HepG2 (cell line): Measurements from ENCODE around the gene SH2D2A. TPM values are rescaled to one million over a fixed set of nuclear protein-coding genes. Genes with fewer than 3 reads are reported as not detected.

Experiments
- ATAC-seq: fragments of 200-7000 bp; cut with Tn5 transposase; 3 replicates; pipeline ENCODE4 v1.9.1; 2020; ENCODE audit warnings: mild to moderate bottlenecking, moderate library complexity
- BruUV-seq: library from RNA; stranded (reverse); fragments of 400-500 nt; replicated peaks from 2 replicates; lab custom pipeline; 2021; lab: Mats Ljungman, UMichigan
- CTCF ChIA-PET: fragments of 300-600 bp; formaldehyde crosslinking; extraction: SDS; loops from one replicate; lab custom pipeline; 2021; ENCODE audit warnings: low total read pairs, inconsistent platforms, low intra/inter-chr PET ratio; lab: Yijun Ruan, JAX
- POLR2A ChIA-PET: fragments of 350-600 bp; sonication (Branson Sonifier 250); formaldehyde crosslinking; loops from one replicate; lab custom pipeline; 2020; ENCODE audit warnings: antibody characterized with exemption, inconsistent platforms; lab: Yijun Ruan, JAX
- DNase-seq: peaks from one replicate; pipeline ENCODE4 v3.0.0-alpha.2; 2015; ENCODE audit warnings: low spot score
- FAIRE-seq: peaks from 3 replicates; lab custom pipeline; 2011; peaks lifted over from hg19 to GRCh38; lab: Jason Lieb, UNC
- H2AFZ ChIP-seq: one replicate; pipeline ENCODE4 v1.6.1; 2011; ENCODE audit warnings: low read length, inconsistent platforms
- H3K27ac ChIP-seq: fragments of 300-600 bp; 3 replicates; pipeline ENCODE4 v1.8.0; 2011; ENCODE audit warnings: mixed run types, mild to moderate bottlenecking, mixed read lengths, low read length, inconsistent platforms; ENCODE audit not compliant: insufficient read depth; ENCODE audit errors: extremely low read length
- H3K27me3 ChIP-seq, 2 experiments: fragments of 200-600 bp in 1 of 2; 2 replicates in 1 of 2; 3 replicates in 1 of 2; pipeline versions ENCODE4 v1.6.0 to v1.8.0; 2011; ENCODE audit warnings: low read length in 2 of 2, mild to moderate bottlenecking in 2 of 2, moderate library complexity in 2 of 2, inconsistent platforms in 1 of 2; ENCODE audit not compliant: insufficient read depth in 2 of 2, control insufficient read depth in 1 of 2
- H3K36me3 ChIP-seq, 2 experiments: fragments of 200-600 bp in 1 of 2; replicated peaks in 1 of 2; 2 replicates in 1 of 2; 3 replicates in 1 of 2; pipeline versions ENCODE4 v1.5.1 to v1.8.0; 2011; ENCODE audit warnings: low read length in 2 of 2, inconsistent platforms in 1 of 2; ENCODE audit not compliant: insufficient read depth in 2 of 2, control insufficient read depth in 1 of 2
- H3K4me1 ChIP-seq: 2 replicates; pipeline ENCODE4 v1.5.1; 2012; ENCODE audit warnings: low read length, inconsistent platforms; ENCODE audit not compliant: insufficient read depth
- H3K4me2 ChIP-seq: 2 replicates; pipeline ENCODE4 v1.6.0; 2011; ENCODE audit warnings: low read depth, low read length, inconsistent platforms
- H3K4me3 ChIP-seq, 3 experiments: fragments of 200-600 bp in 1 of 3; sonication (generic), shearing (Covaris generic) in 1 of 3; replicated peaks in 1 of 3; 2 replicates each; pipeline ENCODE4 v1.5.1; 2011 to 2016; ENCODE audit warnings: low read length in 3 of 3, inconsistent platforms in 2 of 3, low read depth in 2 of 3, mild to moderate bottlenecking in 2 of 3, control low read depth in 1 of 3, mixed read lengths in 1 of 3; ENCODE audit not compliant: insufficient read depth in 1 of 3
- H3K79me2 ChIP-seq: one replicate; pipeline ENCODE4 v1.6.1; 2011; ENCODE audit warnings: low read length, inconsistent platforms; ENCODE audit not compliant: insufficient read depth
- H3K9ac ChIP-seq: 2 replicates; pipeline ENCODE4 v1.6.0; 2011; ENCODE audit warnings: mild to moderate bottlenecking, low read depth, low read length, inconsistent platforms; ENCODE audit not compliant: insufficient read depth
- H3K9me3 ChIP-seq: 2 replicates; pipeline ENCODE4 v1.5.1; 2012; ENCODE audit warnings: mild to moderate bottlenecking, low read length
- H4K20me1 ChIP-seq: 2 replicates; pipeline ENCODE4 v1.6.0; 2011; ENCODE audit warnings: inconsistent platforms, mild to moderate bottlenecking, low read length, moderate library complexity; ENCODE audit not compliant: insufficient read depth
- CEBPB ChIP-seq: IDR thresholded peaks from 2 replicates; pipeline ENCODE4 v1.6.1; 2011; ENCODE audit warnings: low read depth, low read length, improper control_type of control experiment, borderline replicate concordance
- MBNL3 ChIP-seq: fragments of 250-450 bp; sonication (Bioruptor Pico); conservative IDR thresholded peaks from 2 replicates; pipeline ENCODE4 v1.8.0; 2022; ENCODE audit warnings: mild to moderate bottlenecking, inconsistent platforms
- POGZ ChIP-seq: sonication (generic); formaldehyde crosslinking; IDR thresholded peaks from 2 replicates; pipeline ENCODE4 v1.4.0; 2020; ENCODE audit warnings: mild to moderate bottlenecking, missing genetic modification reagents
- RORA ChIP-seq: sonication (generic); formaldehyde crosslinking; IDR thresholded peaks from 2 replicates; pipeline ENCODE4 v1.5.0; 2020; ENCODE audit warnings: mild to moderate bottlenecking, missing genetic modification reagents, moderate library complexity
- SALL1 ChIP-seq: sonication (generic); formaldehyde crosslinking; IDR thresholded peaks from 2 replicates; pipeline ENCODE4 v1.8.0; 2022; ENCODE audit warnings: mild to moderate bottlenecking, missing genetic modification reagents
- SUZ12 ChIP-seq: fragments of 150-350 bp; IDR thresholded peaks from 2 replicates; pipeline ENCODE4 v1.6.1; 2014; ENCODE audit warnings: low read depth, low read length
- TP53 ChIP-seq: sonication (generic); formaldehyde crosslinking; conservative IDR thresholded peaks from 2 replicates; pipeline ENCODE4 v1.4.0; 2020; ENCODE audit warnings: missing genetic modification reagents
- U2AF1 ChIP-seq: fragments of 200-400 bp; formaldehyde crosslinking; optimal IDR thresholded peaks from 2 replicates; pipeline ENCODE3; 2017; ENCODE audit warnings: mild to moderate bottlenecking, low read depth, low read length
- XBP1 ChIP-seq: sonication (generic); formaldehyde crosslinking; IDR thresholded peaks from 2 replicates; pipeline ENCODE4 v1.5.0; 2020; ENCODE audit warnings: missing genetic modification reagents
- ZBTB7A ChIP-seq: sonication (generic); formaldehyde crosslinking; IDR thresholded peaks from 2 replicates; pipeline ENCODE4 v1.8.0; 2022; ENCODE audit warnings: mild to moderate bottlenecking, missing genetic modification reagents
- ZNF264 ChIP-seq: sonication (generic); formaldehyde crosslinking; IDR thresholded peaks from 2 replicates; pipeline ENCODE4 v1.4.0; 2020; ENCODE audit warnings: missing genetic modification reagents
- ZNF672 ChIP-seq: sonication (generic); formaldehyde crosslinking; IDR thresholded peaks from 2 replicates; pipeline ENCODE4 v1.8.1; 2022; ENCODE audit warnings: missing genetic modification reagents
- WGBS: methylation state at CpG from one replicate; pipeline ENCODE4 v1.1.6; 2017; ENCODE audit warnings: low lambda C conversion rate; 5-methylcytosine and 5-hydroxymethylcytosine counted together
- in situ Hi-C: cut with HindIII; loops from 2 replicates; pipeline ENCODE4 v1.10.0; 2017; ENCODE audit warnings: low pct_unique_long_range_greater_than_20kb; ENCODE audit not compliant: extremely low pct_ligation_motif_present
- intact Hi-C: fragments of 100-400 bp; cut with micrococcal nuclease; formaldehyde crosslinking; loops from one replicate; pipeline ENCODE4 v1.10.0; 2022; ENCODE audit not compliant: unreplicated experiment
- polyA plus RNA-seq, 8 experiments: library from polyadenylated mRNA; depleted of rRNA in 3 of 8; stranded (reverse) in 7 of 8; unstranded in 1 of 8; fragments of >200 nt; fragmentation: Illumina TruSeq in 4 of 8; extraction: Trizol in 4 of 8; gene quantifications; 2 replicates each; pipeline versions ENCODE4 v1.2.1 to v1.2.3, GENCODE V29; 2011 to 2016; ENCODE audit warnings: low read depth in 4 of 8, missing spikeins in 1 of 8, mixed read lengths in 1 of 8; ENCODE audit not compliant: insufficient read depth in 1 of 8
- total RNA-seq, 5 experiments: library from RNA; depleted of rRNA; stranded (reverse); fragments of >200 nt; fragmentation: Illumina TruSeq; extraction: Trizol; gene quantifications; 2 replicates each; pipeline ENCODE4 v1.2.3, GENCODE V29; 2016; ENCODE audit warnings: low read depth in 1 of 5
- TF ChIP-seq, protein P1 (sequence below): sonication (generic); formaldehyde crosslinking; IDR thresholded peaks from 2 replicates; pipeline ENCODE4 v1.4.0; 2020; ENCODE audit warnings: missing genetic modification reagents, borderline replicate concordance

The SH2D2A gene
- total and polyA plus RNA-seq, 2 of the 13 experiments (the other 11 are each of a cell fraction or from before 2014, with no cell fraction given) = 0.57 to 0.73 TPM

DNA sequence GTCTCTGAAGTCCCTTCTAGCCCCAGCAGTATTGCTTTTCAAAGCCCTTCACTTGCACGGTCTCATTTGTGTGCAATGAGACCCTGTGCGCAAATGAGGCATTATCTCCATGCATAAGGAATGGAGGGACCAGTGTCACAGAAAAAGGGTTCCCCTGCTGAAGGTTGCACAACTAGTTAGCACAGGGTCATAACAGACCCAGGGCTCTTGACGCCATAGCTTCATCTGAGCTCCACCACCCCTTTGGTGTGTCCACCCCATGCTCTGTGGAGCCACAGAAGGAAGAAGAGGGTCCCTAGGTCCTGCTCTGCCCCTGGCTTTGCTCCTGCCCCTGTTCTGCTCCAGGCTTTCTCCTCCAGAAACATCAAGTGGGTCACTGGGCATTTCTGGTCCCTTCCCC lies 12.6 kb downstream of the SH2D2A start:
- Histone ChIP-seq H3K36me3 (peaks cover 11 to 21% of the 10 kb centered on the region in 2 experiments; a peak in 4 of 5 replicates), H3K79me2 (no peaks in the 10 kb centered on the region), H3K4me3 (no peak overlapping the region), H3K4me2 (no peak overlapping the region), H3K27ac (no peak overlapping the region), H3K9me3 (no peaks in the 10 kb centered on the region), H4K20me1 (no peaks in the 10 kb centered on the region), H2AFZ (no peak overlapping the region), H3K4me1 (no peaks in the 10 kb centered on the region), H3K27me3 (no peaks in the 10 kb centered on the region), H3K9ac (no peak overlapping the region)
- FAIRE-seq = no peak
- in situ Hi-C loops (no loop called here), intact Hi-C loops (no loop called here)
- TF ChIP-seq CEBPB (0 out of 2 replicates have a peak, but pooled peaks have one; percentile 21), SUZ12 (no peak)
- 86% methylated on average over 2 of the region's 3 CpGs for WGBS
- BruUV-seq = no TSS peak
- CTCF ChIA-PET = no interaction called here
- DNase-seq = no peak
- ATAC-seq = peak; percentile 18; the same call in 2 of the 3 replicates
- POLR2A ChIA-PET = no interaction called here

DNA sequence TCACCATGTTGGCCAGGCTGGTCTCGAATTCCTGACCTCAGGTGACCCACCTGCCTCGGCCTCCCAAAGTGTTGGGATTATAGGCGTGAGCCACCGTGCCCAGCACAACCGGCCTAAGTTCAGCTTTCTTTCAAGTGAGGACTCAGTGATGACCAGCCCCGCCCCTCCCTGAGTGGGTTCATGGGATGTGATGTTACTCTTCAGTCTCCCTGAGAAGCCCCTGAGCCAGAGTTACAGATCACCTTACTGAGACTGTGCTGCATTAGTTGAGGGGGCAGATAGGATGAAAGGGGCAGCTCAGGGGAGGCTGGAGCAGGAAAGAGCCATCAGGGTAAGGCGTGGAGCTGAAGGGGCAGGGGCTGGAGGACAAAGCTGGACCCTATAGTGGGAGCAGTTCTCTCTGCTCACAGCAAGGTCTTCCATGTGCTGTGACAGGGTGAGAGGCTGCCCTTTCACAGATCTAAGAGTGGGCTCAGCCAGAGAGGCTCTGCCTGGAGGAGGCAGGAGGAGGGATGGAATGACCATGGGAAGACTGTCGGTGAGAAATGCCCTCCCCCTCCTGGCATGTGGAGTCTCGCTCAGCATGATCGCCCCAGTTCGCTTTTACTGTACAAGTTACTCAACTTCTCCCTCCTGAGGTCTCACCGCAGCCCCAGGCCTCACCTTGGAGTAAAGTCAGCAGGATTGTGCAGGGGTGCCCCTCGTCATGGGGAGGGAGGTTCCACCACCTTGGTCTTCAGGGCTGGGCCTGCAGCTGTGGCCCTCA lies 13.4 kb downstream of the SH2D2A start:
- BruUV-seq = no TSS peak
- Histone ChIP-seq H3K9me3 (no peaks in the 10 kb centered on the region), H3K4me2 (no peak overlapping the region), H3K79me2 (no peaks in the 10 kb centered on the region), H2AFZ (no peak overlapping the region), H3K27ac (no peak overlapping the region), H3K9ac (no peak overlapping the region), H3K4me3 (no peak overlapping the region), H3K4me1 (no peaks in the 10 kb centered on the region), H4K20me1 (no peaks in the 10 kb centered on the region), H3K36me3 (peaks cover 13 to 26% of the 10 kb centered on the region in 2 experiments; a peak in 4 of 5 replicates), H3K27me3 (no peaks in the 10 kb centered on the region)
- 97% methylated on average over 13 of the region's 13 CpGs for WGBS
- intact Hi-C loops (no loop called here), in situ Hi-C loops (no loop called here)
- ChIA-PET POLR2A (no interaction called here), CTCF (no interaction called here)
- FAIRE-seq = no peak
- no peak for TF ChIP-seq MBNL3
- TF ChIP-seq RORA (CRISPR knock-in tag) = no peak
- TF ChIP-seq ZNF672 = no peak
- TF ChIP-seq POGZ (CRISPR knock-in tag) = no peak
- no peak for TF ChIP-seq U2AF1
- TF ChIP-seq, protein P1, sequence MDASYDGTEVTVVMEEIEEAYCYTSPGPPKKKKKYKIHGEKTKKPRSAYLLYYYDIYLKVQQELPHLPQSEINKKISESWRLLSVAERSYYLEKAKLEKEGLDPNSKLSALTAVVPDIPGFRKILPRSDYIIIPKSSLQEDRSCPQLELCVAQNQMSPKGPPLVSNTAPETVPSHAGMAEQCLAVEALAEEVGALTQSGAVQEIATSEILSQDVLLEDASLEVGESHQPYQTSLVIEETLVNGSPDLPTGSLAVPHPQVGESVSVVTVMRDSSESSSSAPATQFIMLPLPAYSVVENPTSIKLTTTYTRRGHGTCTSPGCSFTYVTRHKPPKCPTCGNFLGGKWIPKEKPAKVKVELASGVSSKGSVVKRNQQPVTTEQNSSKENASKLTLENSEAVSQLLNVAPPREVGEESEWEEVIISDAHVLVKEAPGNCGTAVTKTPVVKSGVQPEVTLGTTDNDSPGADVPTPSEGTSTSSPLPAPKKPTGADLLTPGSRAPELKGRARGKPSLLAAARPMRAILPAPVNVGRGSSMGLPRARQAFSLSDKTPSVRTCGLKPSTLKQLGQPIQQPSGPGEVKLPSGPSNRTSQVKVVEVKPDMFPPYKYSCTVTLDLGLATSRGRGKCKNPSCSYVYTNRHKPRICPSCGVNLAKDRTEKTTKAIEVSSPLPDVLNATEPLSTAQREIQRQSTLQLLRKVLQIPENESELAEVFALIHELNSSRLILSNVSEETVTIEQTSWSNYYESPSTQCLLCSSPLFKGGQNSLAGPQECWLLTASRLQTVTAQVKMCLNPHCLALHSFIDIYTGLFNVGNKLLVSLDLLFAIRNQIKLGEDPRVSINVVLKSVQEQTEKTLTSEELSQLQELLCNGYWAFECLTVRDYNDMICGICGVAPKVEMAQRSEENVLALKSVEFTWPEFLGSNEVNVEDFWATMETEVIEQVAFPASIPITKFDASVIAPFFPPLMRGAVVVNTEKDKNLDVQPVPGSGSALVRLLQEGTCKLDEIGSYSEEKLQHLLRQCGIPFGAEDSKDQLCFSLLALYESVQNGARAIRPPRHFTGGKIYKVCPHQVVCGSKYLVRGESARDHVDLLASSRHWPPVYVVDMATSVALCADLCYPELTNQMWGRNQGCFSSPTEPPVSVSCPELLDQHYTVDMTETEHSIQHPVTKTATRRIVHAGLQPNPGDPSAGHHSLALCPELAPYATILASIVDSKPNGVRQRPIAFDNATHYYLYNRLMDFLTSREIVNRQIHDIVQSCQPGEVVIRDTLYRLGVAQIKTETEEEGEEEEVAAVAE (CRISPR knock-in tag) = no peak
- TF ChIP-seq SUZ12 = no peak
- TF ChIP-seq TP53 = no peak
- no peak for TF ChIP-seq ZNF264
- TF ChIP-seq ZBTB7A (CRISPR knock-in tag) = no peak
- TF ChIP-seq SALL1 = no peak
- TF ChIP-seq XBP1 = no peak
- peak; percentile 20 for ATAC-seq
- DNase-seq = no peak
